Measurements from ENCODE around the gene NTSR2.
A peak's percentile ranks its signal among the peaks of the same experiment; 100 is the strongest.

The NTSR2 gene

GRCh38 chr2:11657646-11658045 is 12.3 kb downstream of the NTSR2 start:
- DNase-seq (ENCODE audit: low spot score) (no peak), FAIRE-seq (no peak)

DNA sequence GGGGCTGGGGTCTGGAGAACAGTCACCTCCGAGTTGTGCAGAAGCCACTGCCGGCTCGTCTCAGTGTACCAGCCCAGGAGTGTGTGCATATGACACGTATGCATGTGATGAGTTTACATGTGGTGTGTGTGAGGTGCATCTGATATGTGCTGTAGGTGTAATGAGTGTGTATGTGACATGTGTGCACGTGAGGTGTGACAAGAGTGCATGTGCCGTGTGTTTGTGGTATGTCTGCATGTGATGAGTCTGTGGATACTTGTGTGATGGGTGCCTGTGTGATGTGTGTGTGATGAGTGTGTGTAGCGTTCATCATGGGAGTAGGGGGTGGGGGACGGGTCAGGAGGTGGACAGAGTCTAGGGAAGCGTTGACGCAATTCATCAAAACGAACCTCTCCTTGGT is 12.8 kb downstream of the NTSR2 start:
- DNase-seq (ENCODE audit: low spot score) (no peak), FAIRE-seq (peak; percentile 9)

GRCh38 chr2:11656671-11657101 is 13.3 kb downstream of the NTSR2 start:
- DNase-seq (ENCODE audit: low spot score) (no peak), FAIRE-seq (no peak)

GRCh38 chr2:11656252-11656651 is 13.7 kb downstream of the NTSR2 start:
- FAIRE-seq (no peak), DNase-seq (ENCODE audit: low spot score) (no peak)

DNA sequence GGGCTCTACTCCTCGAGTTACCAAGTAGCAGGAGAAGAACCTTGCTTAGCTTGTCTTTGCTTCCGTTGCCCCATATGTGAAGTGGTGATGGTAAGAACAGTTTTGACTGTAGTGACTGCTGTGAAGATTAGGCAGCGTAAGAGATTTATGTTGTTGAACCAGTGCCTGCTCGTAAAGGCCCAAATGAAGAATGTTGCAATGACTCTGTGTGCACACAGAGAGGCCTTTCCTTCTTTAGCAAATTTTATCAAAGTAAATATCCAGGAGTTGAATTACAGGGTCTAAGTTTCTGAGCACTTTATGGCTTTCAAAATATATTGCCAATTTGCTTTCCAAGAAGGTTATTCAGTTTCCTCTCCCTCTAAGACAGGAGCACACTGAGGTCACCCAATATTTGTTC is 14.5 kb downstream of the NTSR2 start:
- FAIRE-seq (peak; percentile 44), DNase-seq (ENCODE audit: low spot score) (no peak)

DNA sequence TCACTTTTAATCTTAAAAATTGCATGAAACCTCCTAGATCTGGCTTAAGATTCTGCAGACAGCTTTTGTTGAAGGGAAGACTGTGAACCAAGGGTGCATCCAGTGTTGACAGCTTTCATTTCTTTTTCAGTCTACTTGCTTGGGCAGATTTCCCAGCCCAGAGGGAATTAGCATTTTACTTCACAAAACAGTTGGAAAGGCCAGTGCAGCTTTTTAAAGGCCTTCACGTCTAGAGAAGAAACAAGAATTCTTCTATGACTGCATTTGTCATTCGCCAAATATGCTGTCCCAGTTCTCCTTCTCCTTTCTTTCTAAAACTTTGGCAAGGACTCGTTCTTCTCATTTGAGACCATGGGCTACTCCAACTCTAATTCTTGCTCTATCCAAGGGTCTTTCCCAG is 17.4 kb downstream of the NTSR2 start:
- DNase-seq (ENCODE audit: low spot score): no peak
- FAIRE-seq: no peak

- FAIRE-seq: no peak
- DNase-seq (ENCODE audit: low spot score): no peak
Measured at GRCh38 chr2:11651856-11652548, 18.0 kb downstream of the NTSR2 start.

- FAIRE-seq (no peak), DNase-seq (ENCODE audit: low spot score) (no peak)
Measured at GRCh38 chr2:11649093-11649492, 20.9 kb downstream of the NTSR2 start.

GRCh38 chr2:11647834-11648600 is 22.0 kb downstream of the NTSR2 start:
- FAIRE-seq: no peak
- no peak for DNase-seq (ENCODE audit: low spot score)

- DNase-seq (ENCODE audit: low spot score) (no peak), FAIRE-seq (peak; percentile 32)
Measured at GRCh38 chr2:11646530-11646929, 23.5 kb downstream of the NTSR2 start.

DNA sequence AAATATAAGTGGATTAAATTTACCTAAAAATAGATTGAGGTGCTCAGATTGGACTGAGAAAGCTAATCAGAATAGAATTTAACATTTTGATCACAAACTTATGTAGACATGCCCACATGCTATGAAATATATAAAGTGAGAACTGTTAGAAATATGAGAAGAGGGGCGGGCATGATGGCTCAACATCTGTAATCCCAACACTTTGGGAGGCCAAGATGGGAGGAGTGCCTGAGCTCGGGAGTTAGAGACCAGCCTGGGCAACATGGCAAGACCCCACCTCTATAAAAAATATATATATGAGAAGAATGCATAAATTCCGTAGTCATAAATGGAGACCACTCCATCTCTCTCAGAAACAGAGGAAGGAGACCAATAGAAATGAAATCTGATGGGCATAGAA is 25.7 kb downstream of the NTSR2 start:
- DNase-seq (ENCODE audit: low spot score) (no peak), FAIRE-seq (no peak)

DNA sequence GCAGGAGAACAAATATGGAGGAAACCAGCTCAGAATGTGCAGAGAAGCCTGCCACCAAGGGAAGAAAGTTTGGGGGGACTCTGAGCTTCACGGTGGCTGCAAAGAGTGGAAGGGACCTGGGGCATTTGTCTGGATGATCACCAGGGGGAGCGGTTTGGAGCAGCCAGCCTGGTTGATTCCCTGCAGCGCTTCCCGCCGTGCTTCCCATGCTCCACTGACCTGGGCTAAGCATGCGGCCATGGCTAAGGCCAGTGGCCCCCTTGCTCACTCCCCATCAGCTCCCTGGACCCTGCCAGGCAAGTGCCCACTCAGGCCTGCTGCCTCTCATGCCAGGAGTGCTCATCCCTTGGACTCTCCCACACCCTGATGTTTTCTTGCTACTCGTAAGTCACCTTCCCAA is 27.0 kb downstream of the NTSR2 start:
- no peak for FAIRE-seq
- no peak for DNase-seq (ENCODE audit: low spot score)

DNA sequence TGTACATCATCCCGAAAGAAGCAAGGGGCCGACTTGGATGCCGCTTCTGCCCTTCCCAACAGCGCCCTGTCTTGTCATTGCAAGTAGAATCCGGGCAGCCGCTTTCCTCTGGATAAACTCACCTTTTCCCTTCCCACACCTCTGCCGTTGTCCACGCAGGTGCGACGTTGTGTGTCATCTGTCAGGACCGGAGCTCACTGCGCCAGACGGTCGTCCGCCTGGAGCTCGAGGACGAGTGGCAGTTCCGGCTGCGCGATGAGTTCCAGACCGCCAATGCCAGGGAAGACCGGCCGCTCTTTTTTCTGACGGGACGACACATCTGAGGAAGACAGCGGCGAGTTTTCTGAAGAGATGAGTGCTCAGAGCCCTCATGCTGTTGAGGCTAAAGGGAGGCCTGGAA is 29.9 kb downstream of the NTSR2 start:
- DNase-seq (ENCODE audit: low spot score): no peak

GRCh38 chr2:11639503-11639902 is 30.5 kb downstream of the NTSR2 start:
- no peak for DNase-seq (ENCODE audit: low spot score)
- FAIRE-seq: no peak

More for the DNA sequence above, 29.9 kb downstream of the NTSR2 start:
- no peak for FAIRE-seq

DNA sequence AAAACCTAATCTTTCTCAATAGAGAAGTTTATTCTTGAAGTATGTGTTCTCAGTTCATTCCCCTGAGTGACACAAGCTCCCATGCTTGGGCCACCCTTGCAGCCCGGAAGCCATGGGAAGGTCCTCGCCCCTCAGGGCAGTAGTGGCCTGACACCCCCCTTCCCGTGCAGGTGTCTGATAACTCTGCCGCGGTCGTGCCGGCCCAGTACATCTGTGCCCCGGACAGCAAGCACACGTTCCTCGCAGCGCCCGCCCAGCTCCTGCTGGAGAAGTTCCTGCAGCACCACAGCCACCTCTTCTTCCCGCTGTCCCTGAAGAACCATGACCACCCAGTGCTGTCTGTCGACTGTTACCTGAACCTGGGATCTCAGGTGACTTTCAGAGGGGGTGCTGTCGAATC is 32.4 kb downstream of the NTSR2 start:
- DNase-seq (ENCODE audit: low spot score) (no peak), FAIRE-seq (no peak)

DNA sequence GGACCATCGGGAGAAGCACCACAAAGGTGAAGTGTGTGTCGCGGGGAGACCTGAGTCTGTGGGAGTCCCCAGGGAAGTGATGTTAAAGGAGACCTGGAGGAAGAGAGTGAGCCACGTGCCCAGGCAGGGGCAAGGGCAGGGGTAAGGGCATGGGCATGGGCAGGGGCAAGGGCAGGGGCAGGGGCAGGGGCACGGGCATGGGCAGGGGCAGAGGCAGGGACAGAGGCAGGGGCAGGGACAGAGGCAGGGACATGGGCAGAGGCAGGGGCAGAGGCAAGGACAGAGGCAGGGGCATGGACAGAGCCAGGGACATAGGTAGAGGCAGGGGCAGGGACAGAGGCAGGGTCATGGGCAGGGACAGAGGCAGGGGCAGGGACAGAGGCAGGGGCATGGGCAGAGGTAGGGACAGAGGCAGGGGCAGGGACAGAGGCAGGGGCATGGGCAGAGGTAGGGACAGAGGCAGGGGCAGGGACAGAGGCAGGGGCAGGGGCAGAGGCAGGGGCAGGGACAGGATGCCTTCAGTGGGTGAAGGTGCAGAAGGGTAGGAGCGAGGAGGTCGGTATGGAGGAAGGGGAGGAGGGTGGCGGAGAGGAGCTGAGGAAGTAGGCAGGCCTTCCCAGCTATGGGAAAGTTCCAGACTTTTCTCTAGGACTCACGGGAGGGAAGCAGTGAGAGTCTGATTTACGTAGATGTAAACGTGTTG is 33.3 kb downstream of the NTSR2 start:
- DNase-seq (ENCODE audit: low spot score): no peak
- FAIRE-seq: no peak

DNA sequence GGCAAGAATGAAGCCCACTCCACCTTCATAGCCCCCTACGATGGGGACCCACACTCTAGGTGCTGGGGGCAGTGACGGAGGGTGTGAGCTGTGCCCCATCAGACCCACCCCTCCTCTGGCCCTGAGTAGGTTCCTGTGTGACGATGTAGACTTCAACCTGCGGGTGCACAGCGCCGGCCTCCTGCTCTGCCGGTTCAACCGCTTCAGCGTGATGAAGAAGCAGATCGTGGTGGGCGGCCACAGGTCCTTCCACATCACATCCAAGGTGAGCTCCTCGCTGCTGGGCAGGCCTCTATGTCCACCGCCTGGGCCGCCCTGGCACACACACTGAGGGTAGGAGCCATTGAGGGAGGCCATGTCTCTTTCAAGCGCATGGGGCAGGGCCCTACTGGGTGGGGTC is 34.9 kb downstream of the NTSR2 start:
- FAIRE-seq: no peak

GRCh38 chr2:11634584-11634983 is 35.4 kb downstream of the NTSR2 start:
- DNase-seq (ENCODE audit: low spot score) (no peak), FAIRE-seq (no peak)

More for the DNA sequence above, 34.9 kb downstream of the NTSR2 start:
- DNase-seq (ENCODE audit: low spot score): no peak

- FAIRE-seq: no peak
- no peak for DNase-seq (ENCODE audit: low spot score)
Measured at GRCh38 chr2:11633923-11634478, 36.0 kb downstream of the NTSR2 start.

GRCh38 chr2:11631462-11631861 is 38.5 kb downstream of the NTSR2 start:
- FAIRE-seq: no peak
- peak; percentile 37 for DNase-seq (ENCODE audit: low spot score)

DNA sequence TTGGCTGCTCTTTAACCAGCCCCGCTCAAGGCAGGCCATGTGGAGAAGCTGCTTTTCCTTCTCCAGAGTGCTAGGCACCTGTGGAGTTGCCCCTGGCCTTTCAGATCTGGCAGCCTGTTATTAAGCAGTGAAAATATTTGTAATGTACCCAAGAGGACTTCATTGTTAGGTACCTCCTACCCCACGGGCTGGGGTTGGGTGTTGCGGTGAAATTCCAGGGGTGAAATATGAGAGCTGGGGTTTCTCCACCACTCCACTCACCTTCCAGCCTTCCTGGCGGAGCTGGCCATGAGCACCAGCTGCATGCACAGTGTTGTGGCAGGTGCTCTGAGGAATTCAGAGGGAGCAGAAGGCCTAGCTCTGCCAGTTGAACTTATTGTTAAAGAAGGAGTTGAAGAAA is 39.1 kb downstream of the NTSR2 start:
- FAIRE-seq (no peak), DNase-seq (ENCODE audit: low spot score) (no peak)

- FAIRE-seq: no peak
- no peak for DNase-seq (ENCODE audit: low spot score)
Measured at GRCh38 chr2:11629851-11630250, 40.1 kb downstream of the NTSR2 start.

Measured in urothelium cell line (cell line).